Karpas-422 (cell line): ENCODE results near the gene PKHD1. TPM values are rescaled to one million over a fixed set of nuclear protein-coding genes. Genes with fewer than 3 reads are reported as not detected.

Experiments
- DNase-seq: peaks from one replicate; pipeline ENCODE4 v3.0.0-alpha.2; 2015
- H2AFZ ChIP-seq: fragments of 200-600 bp; sonication (generic); 2 replicates; pipeline ENCODE4 v1.6.1; 2014; ENCODE audit warnings: antibody characterized with exemption, low read length, mixed read lengths
- H3K27ac ChIP-seq: fragments of 200-600 bp; sonication (generic); 2 replicates; pipeline ENCODE4 v1.5.1; 2014; ENCODE audit warnings: mild to moderate bottlenecking, low read length, moderate library complexity
- H3K27me3 ChIP-seq: fragments of 200-600 bp; sonication (generic); 2 replicates; pipeline ENCODE4 v1.6.1; 2014; ENCODE audit warnings: low read length, mixed read lengths
- H3K36me3 ChIP-seq: fragments of 200-600 bp; sonication (generic); 2 replicates; pipeline ENCODE4 v1.6.1; 2014; ENCODE audit warnings: low read length, mixed read lengths; ENCODE audit not compliant: insufficient read depth
- H3K4me1 ChIP-seq: fragments of 200-600 bp; sonication (generic); 2 replicates; pipeline ENCODE4 v1.6.1; 2014; ENCODE audit warnings: mild to moderate bottlenecking, low read length, mixed read lengths
- H3K4me2 ChIP-seq: fragments of 200-600 bp; sonication (generic); 2 replicates; pipeline ENCODE4 v1.6.1; 2014; ENCODE audit warnings: low read length, low read depth, mild to moderate bottlenecking; ENCODE audit not compliant: poor library complexity, severe bottlenecking
- H3K4me3 ChIP-seq: fragments of 200-600 bp; sonication (generic); 2 replicates; pipeline ENCODE4 v1.5.1; 2014; ENCODE audit warnings: mild to moderate bottlenecking, antibody characterized with exemption, low read length, mixed read lengths
- H3K79me2 ChIP-seq: fragments of 200-600 bp; sonication (generic); 2 replicates; pipeline ENCODE4 v1.6.1; 2014; ENCODE audit warnings: mild to moderate bottlenecking, low read length, mixed read lengths
- H3K9ac ChIP-seq: fragments of 200-600 bp; sonication (generic); 2 replicates; pipeline ENCODE4 v1.6.0; 2014; ENCODE audit warnings: low read length
- H3K9me2 ChIP-seq: fragments of 200-600 bp; sonication (generic), shearing (Covaris generic); replicated peaks from 2 replicates; pipeline ENCODE4 v1.6.0; 2014; ENCODE audit warnings: mild to moderate bottlenecking, low read length, moderate library complexity; ENCODE audit not compliant: insufficient read depth
- H3K9me3 ChIP-seq: fragments of 300-700, 200-600 bp; sonication (generic); 2 replicates; pipeline ENCODE4 v1.6.1; 2014; ENCODE audit warnings: low read length, mixed read lengths
- H4K20me1 ChIP-seq: fragments of 200-600 bp; sonication (generic); 2 replicates; pipeline ENCODE4 v1.6.1; 2014; ENCODE audit warnings: mild to moderate bottlenecking, antibody characterized with exemption, low read length, low read depth; ENCODE audit not compliant: insufficient read depth
- total RNA-seq: library from RNA; depleted of rRNA; stranded (reverse); fragments of >200 nt; shearing (Covaris generic); gene quantifications from 2 replicates; pipeline ENCODE4 v1.2.3, GENCODE V29; 2014; ENCODE audit warnings: low replicate concordance

PKHD1 gene
- total RNA-seq, 1 experiment from 2014 or later: 0.11 TPM

DNA sequence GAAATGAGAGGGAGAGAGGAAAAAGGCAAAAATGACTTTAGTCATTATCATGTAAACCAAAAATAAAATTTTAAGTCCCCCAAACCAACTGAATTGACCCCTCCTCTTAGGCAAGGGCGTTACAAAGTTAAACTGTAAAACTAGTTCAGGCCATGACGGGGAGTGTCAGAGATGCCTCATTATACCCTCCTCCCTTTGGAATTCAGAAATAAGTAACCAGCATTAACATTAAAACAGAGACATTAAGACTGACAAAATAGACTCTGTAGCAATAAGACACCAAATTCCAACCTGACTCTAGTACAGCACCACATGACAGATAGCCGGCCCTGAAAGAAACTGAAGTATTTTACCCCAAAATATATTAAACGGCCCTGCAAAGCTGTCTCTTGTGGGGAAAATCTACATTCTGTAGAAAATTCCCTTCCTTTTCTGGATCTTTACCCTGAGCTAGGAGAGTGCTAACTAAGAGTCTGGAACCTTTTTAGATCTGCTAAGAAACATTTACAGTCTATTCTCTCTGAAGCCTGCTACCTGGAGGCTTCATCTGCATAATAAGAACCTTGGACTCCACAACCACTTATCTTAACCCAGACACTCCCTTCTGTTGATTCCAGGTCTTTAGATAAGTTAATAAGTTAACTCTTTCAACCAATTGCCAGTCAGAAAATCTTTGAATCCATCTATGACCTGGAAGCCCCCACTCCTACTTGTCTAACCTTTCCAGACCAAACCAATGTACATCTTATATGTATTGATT lies 150.7 kb downstream of the PKHD1 start:
- Histone ChIP-seq H3K4me2 (no peak overlapping the region), H4K20me1 (no peaks in the 10 kb centered on the region), H3K27ac (no peak overlapping the region), H2AFZ (no peak overlapping the region), H3K4me3 (no peak overlapping the region), H3K9me3 (no peaks in the 10 kb centered on the region), H3K79me2 (no peaks in the 10 kb centered on the region), H3K27me3 (no peaks in the 10 kb centered on the region; the same call in 1 of the 2 replicates), H3K4me1 (no peaks in the 10 kb centered on the region), H3K36me3 (no peaks in the 10 kb centered on the region), H3K9me2 (no peaks in the 10 kb centered on the region), H3K9ac (no peak overlapping the region)
- DNase-seq: no peak

DNA sequence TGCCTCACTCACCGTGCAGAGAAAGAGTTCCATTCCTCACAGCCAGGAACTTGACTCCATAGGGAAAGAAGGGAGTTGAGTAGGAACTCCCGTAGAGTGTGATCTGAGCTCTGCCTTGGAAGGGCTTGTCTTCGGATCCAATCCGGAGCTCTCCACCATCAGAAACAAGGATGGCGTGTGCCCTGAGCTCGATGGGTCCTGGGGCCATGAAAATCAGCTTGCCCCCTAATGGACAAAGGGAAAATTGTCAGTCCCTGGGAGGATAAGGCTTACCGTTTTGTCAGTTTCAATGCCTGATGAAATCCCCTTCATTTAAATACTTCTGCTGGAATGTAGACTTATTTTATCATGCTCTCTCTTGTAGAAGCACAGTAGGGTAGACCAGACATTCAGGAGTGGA lies 153.3 kb downstream of the PKHD1 start:
- Histone ChIP-seq H3K4me3 (no peak overlapping the region), H2AFZ (no peak overlapping the region), H3K4me1 (no peaks in the 10 kb centered on the region), H3K4me2 (no peak overlapping the region), H3K27me3 (no peaks in the 10 kb centered on the region; the same call in 1 of the 2 replicates), H4K20me1 (no peaks in the 10 kb centered on the region), H3K27ac (no peak overlapping the region), H3K9ac (no peak overlapping the region), H3K36me3 (no peaks in the 10 kb centered on the region), H3K9me2 (no peaks in the 10 kb centered on the region), H3K9me3 (no peaks in the 10 kb centered on the region), H3K79me2 (no peaks in the 10 kb centered on the region)
- peak; percentile 61 for DNase-seq

GRCh38 chr6:51932956-51933355 lies 154.5 kb downstream of the PKHD1 start:
- Histone ChIP-seq H2AFZ (no peak overlapping the region), H3K79me2 (no peaks in the 10 kb centered on the region), H3K9me3 (no peaks in the 10 kb centered on the region), H3K4me3 (no peak overlapping the region), H3K4me1 (no peaks in the 10 kb centered on the region), H3K9me2 (no peaks in the 10 kb centered on the region), H3K27me3 (no peaks in the 10 kb centered on the region; the same call in 1 of the 2 replicates), H3K27ac (no peak overlapping the region), H4K20me1 (no peaks in the 10 kb centered on the region), H3K36me3 (no peaks in the 10 kb centered on the region), H3K4me2 (no peak overlapping the region), H3K9ac (no peak overlapping the region)
- no peak for DNase-seq

DNA sequence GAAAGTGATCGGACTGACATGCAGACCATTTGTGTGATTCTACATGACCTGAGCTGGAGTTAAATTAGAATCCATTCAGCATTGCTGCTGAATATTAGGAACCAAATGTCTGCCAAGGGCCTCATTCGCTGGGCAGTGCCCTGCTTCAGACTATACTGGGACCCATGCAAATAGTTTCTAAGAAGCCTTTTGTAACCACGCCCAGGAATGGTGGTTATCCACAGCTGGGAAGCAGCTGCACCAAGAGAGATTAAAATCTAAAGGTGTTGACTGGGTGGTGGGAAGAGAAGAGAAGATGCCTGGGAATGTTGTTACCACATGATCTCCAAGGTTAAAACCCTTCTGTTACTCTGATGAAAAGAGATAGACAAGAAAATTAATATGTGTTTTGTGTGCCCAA lies 156.8 kb downstream of the PKHD1 start:
- Histone ChIP-seq H3K27me3 (no peaks in the 10 kb centered on the region), H3K9me2 (no peaks in the 10 kb centered on the region), H4K20me1 (no peaks in the 10 kb centered on the region), H3K4me3 (no peak overlapping the region), H2AFZ (no peak overlapping the region), H3K4me1 (no peaks in the 10 kb centered on the region), H3K9me3 (no peaks in the 10 kb centered on the region), H3K4me2 (no peak overlapping the region), H3K36me3 (no peaks in the 10 kb centered on the region), H3K27ac (no peak overlapping the region), H3K79me2 (no peaks in the 10 kb centered on the region), H3K9ac (no peak overlapping the region)
- no peak for DNase-seq

- DNase-seq: no peak
- Histone ChIP-seq H3K4me2 (no peak overlapping the region), H3K9me2 (no peaks in the 10 kb centered on the region), H3K9ac (no peak overlapping the region), H3K4me3 (no peak overlapping the region), H4K20me1 (no peaks in the 10 kb centered on the region), H3K27me3 (no peaks in the 10 kb centered on the region), H3K36me3 (no peaks in the 10 kb centered on the region), H3K79me2 (no peaks in the 10 kb centered on the region), H3K27ac (no peak overlapping the region), H2AFZ (no peak overlapping the region), H3K9me3 (no peaks in the 10 kb centered on the region), H3K4me1 (no peaks in the 10 kb centered on the region)
Measured at GRCh38 chr6:51929934-51930574, 157.4 kb downstream of the PKHD1 start.

DNA sequence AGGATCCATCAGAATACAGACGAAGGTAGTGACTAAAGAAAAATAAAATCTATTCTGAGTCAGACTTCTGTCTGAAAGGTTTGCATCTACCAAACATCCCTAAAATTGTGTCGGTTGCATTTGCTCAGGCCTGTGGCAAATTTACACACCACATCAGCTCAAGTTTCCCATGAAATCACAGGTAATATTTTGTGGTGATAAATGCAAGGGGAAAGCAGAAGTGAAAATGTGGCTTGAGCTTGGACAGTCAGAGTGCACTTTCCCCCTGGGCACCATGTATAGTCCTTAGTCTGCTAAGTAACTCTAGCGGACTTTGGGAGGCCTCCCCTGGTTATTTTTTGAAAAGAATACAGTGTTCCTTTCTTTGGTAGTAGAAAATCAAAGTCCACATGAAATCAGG lies 159.1 kb downstream of the PKHD1 start:
- H3K4me3 ChIP-seq: no peak overlapping the region
- H3K9ac ChIP-seq: no peak overlapping the region
- DNase-seq: no peak
- no peaks in the 10 kb centered on the region for H3K27me3 ChIP-seq
- H3K79me2 ChIP-seq: no peaks in the 10 kb centered on the region
- no peaks in the 10 kb centered on the region for H3K4me1 ChIP-seq
- no peaks in the 10 kb centered on the region for H3K9me3 ChIP-seq
- H2AFZ ChIP-seq: no peak overlapping the region
- H3K4me2 ChIP-seq: no peak overlapping the region
- no peaks in the 10 kb centered on the region for H4K20me1 ChIP-seq
- no peaks in the 10 kb centered on the region for H3K36me3 ChIP-seq
- no peaks in the 10 kb centered on the region for H3K9me2 ChIP-seq
- H3K27ac ChIP-seq: no peak overlapping the region

DNA sequence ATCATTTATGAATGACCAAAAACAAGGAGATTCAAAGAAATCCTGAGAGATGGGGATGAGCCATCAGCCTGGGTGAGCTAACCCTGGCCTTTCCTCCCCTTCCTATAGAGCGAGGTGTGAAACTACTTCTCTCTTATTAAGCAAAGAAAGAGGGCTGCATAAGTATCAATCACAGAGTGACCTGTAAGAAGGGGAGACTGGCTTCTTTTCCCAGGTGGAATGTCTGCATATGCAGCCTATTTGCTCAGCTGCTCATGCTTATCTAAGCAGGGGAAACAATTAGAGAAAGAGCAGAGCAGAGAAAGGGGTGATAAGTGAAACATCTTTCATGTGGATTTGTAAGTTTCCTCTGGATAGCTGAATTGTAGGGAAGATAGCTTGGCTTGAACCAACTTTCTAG lies 160.0 kb downstream of the PKHD1 start:
- Histone ChIP-seq H3K79me2 (no peaks in the 10 kb centered on the region), H3K4me1 (no peaks in the 10 kb centered on the region), H4K20me1 (no peaks in the 10 kb centered on the region), H3K4me2 (no peak overlapping the region), H2AFZ (no peak overlapping the region), H3K9me2 (no peaks in the 10 kb centered on the region), H3K4me3 (no peak overlapping the region), H3K36me3 (no peaks in the 10 kb centered on the region), H3K9ac (no peak overlapping the region), H3K27me3 (no peaks in the 10 kb centered on the region), H3K27ac (no peak overlapping the region), H3K9me3 (no peaks in the 10 kb centered on the region)
- no peak for DNase-seq

DNA sequence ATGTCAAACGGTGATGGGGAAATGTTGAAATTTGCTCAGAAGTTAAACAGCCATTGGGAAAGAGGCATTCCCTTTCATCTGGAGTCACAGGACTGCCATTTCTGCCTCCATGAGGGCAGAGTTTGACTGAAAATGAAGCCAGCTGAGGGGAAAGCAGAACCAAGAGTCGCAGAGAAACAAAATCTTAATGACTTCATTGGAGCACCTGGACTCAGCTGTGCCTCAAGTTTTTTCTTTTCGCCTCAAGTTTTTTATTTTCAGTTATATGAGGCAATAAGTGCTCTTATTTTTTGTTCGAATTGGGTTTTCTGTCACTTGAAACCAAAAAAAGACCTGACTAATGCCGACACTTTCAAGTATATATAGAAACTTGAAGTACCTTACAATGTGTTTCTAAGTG lies 161.3 kb downstream of the PKHD1 start:
- no peak overlapping the region for H3K4me3 ChIP-seq
- H3K27ac ChIP-seq: no peak overlapping the region
- H3K9me3 ChIP-seq: no peaks in the 10 kb centered on the region
- no peak overlapping the region for H3K4me2 ChIP-seq
- H3K9ac ChIP-seq: no peak overlapping the region
- H3K4me1 ChIP-seq: no peaks in the 10 kb centered on the region
- no peaks in the 10 kb centered on the region for H3K36me3 ChIP-seq
- no peak overlapping the region for H2AFZ ChIP-seq
- H4K20me1 ChIP-seq: no peaks in the 10 kb centered on the region
- H3K9me2 ChIP-seq: no peaks in the 10 kb centered on the region
- no peaks in the 10 kb centered on the region for H3K79me2 ChIP-seq
- H3K27me3 ChIP-seq: no peaks in the 10 kb centered on the region
- DNase-seq: no peak
